GM12873 (cell line): ENCODE data around the gene SMTNL1.

Source experiments
- CTCF ChIP-seq: IDR thresholded peaks from 2 replicates; pipeline ENCODE4 v1.5.1; 2012; ENCODE audit warnings: low read depth, mild to moderate bottlenecking, moderate library complexity, low read length, control low read depth; ENCODE audit not compliant: insufficient read depth; ENCODE audit errors: missing control alignments

SMTNL1 gene

GRCh38 chr11:57543593-57543992, 6.2 kb downstream of the SMTNL1 start:
- no peak for TF ChIP-seq CTCF

- TF ChIP-seq CTCF = no peak
These were observed 7.2 kb downstream of the SMTNL1 start for GRCh38 chr11:57544566-57544965.

GRCh38 chr11:57545883-57546282, 8.5 kb downstream of the SMTNL1 start:
- TF ChIP-seq CTCF = no peak

- no peak for TF ChIP-seq CTCF
These were observed 9.1 kb downstream of the SMTNL1 start for GRCh38 chr11:57546451-57546850.

- no peak for TF ChIP-seq CTCF
These were observed 9.6 kb downstream of the SMTNL1 start for GRCh38 chr11:57546869-57547475.

GRCh38 chr11:57547854-57548377, 10.5 kb downstream of the SMTNL1 start:
- no peak for TF ChIP-seq CTCF

- TF ChIP-seq CTCF = no peak
These were observed 12.6 kb downstream of the SMTNL1 start for GRCh38 chr11:57549983-57550382.
